ENCODE measurements around the gene TMEM108.

- TF ChIP-seq GATA2 (IDR thresholded peaks at IDR 0.05; ENCODE audit: low read depth, low read length) (no peak), GATA3 (IDR thresholded peaks at IDR 0.05; ENCODE audit: low read depth, low read length) (no peak)
Measured at GRCh38 chr3:133113927-133114597, 75.9 kb downstream of the TMEM108 start.

Measured in SH-SY5Y (cell line).